ENCODE measurements around the gene PRPSAP2. TPM values are rescaled to one million over a fixed set of nuclear protein-coding genes. Genes with fewer than 3 reads are reported as not detected.

The PRPSAP2 gene
- total and polyA plus RNA-seq, 2 of the 8 experiments (the other 6 are each of a cell fraction or from before 2014, with no cell fraction given), result 28.7 to 50.5 TPM

DNA sequence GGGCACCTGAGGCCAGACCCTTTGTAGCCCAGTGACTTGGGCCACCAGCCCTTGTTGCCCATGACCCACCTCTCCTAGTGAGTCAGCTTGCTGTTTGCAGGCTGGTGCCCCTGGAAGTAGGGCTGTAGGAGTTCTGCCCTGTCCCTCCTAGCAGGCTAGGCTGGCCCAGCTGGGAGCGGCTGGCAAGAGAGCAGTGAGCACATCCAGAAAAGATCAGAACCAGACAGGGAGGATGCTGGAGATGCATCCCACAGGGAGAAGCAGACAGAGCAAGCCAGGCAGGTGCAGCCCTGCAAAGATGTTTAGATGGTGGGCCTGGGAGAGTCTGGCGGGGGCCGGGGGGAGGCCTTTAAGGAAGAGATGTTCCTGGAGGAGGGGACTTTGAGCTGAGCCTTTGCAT is 96.4 kb downstream of the PRPSAP2 start (continued):
- TF ChIP-seq NRF1 (IDR thresholded peaks at IDR 0.05; ENCODE audit: low read depth, low read length), result no peak

Data from H1 (cell line).